ENCODE measurements around the gene ZNF662.

The ZNF662 gene

DNA sequence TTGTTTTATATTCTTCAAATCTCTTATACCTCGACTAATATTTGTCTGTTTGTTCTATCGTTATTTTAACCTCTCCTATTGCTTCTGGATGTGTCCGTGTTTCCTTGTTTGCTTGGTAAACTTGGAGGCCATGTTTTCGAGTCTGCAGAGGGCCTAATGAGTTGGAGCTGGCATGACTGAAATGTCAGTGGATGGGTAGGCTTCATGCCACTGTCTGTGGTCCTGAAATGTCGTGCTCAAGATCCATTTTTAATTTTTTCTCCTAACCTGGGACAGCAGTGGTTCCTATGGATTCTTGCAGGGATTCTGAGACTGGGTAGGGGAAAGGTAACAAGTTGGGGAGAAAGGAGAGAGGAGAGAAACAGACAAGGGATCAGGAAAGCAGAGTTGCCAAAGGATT is 54.3 kb downstream of the ZNF662 start:
- H3K4me3 ChIP-seq (replicated peaks; ENCODE audit: low read depth, low read length), result no peak overlapping the region
- TF ChIP-seq, protein P1, sequence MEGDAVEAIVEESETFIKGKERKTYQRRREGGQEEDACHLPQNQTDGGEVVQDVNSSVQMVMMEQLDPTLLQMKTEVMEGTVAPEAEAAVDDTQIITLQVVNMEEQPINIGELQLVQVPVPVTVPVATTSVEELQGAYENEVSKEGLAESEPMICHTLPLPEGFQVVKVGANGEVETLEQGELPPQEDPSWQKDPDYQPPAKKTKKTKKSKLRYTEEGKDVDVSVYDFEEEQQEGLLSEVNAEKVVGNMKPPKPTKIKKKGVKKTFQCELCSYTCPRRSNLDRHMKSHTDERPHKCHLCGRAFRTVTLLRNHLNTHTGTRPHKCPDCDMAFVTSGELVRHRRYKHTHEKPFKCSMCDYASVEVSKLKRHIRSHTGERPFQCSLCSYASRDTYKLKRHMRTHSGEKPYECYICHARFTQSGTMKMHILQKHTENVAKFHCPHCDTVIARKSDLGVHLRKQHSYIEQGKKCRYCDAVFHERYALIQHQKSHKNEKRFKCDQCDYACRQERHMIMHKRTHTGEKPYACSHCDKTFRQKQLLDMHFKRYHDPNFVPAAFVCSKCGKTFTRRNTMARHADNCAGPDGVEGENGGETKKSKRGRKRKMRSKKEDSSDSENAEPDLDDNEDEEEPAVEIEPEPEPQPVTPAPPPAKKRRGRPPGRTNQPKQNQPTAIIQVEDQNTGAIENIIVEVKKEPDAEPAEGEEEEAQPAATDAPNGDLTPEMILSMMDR (IDR thresholded peaks at IDR 0.05; ENCODE audit: low read length, missing control alignments), result no peak
- peak; percentile 37 for DNase-seq (ENCODE audit: low read depth)

DNA sequence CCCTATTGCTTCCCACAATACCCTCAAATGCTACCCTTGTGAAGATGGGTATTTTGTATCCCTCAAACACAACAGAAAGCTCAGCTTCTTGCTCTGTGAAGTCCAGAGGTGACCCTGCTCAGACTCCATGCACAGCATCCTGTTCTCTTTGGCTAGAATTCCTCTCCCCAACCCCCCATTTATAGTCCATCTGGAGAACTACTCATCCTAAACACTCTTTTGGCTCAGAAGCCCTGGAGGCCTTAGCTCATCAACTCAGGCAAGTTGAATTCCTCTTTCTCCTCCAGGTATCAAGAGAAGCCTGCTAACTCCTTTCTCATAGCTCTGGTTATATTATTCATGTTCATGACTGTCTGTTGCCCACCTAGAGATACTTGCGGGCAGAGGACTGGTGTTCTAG is 54.8 kb downstream of the ZNF662 start:
- no peak for DNase-seq (ENCODE audit: low read depth)
- TF ChIP-seq, protein P1 (IDR thresholded peaks at IDR 0.05; ENCODE audit: low read length, missing control alignments), result no peak
- no peak overlapping the region for H3K4me3 ChIP-seq (replicated peaks; ENCODE audit: low read depth, low read length)

DNA sequence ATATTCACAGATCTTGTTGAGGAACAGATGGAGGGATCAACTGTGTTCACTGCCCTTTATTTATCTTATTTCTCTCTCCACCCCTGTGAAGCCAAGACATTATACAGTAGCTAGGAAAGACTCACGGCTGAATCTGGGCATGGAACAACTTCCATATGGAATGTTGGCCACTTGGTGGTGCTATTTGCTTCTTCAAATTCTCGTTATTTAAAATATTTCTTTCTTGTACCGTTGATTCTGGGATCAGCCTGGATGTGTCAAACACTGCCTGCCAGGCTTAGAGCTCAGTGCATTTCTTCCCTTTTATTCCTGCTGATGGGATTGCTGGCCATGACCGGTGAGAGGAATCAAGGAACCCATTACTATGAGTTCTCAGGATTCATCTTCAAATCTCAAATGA is 55.7 kb downstream of the ZNF662 start:
- no peak overlapping the region for H3K4me3 ChIP-seq (replicated peaks; ENCODE audit: low read depth, low read length)
- TF ChIP-seq, protein P1 (IDR thresholded peaks at IDR 0.05; ENCODE audit: low read length, missing control alignments), result peak; percentile 68
- DNase-seq (ENCODE audit: low read depth), result peak; percentile 77

DNA sequence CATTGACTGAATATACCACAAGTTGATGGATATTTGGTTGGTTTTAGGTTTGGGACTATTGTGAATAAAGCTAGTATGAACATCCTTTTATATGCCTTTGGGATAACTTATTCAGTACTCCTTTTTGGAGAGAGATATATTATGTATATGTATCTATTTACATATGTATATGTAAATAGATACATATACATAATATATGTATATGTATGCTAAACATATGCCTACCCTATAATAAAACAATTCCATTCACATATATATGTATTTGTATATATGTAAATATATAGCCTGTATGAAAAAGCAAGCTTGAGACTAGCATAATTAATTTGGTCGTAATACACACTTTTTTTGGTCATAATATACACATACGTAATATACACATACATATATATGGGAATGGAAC is 57.3 kb downstream of the ZNF662 start:
- TF ChIP-seq, protein P1 (IDR thresholded peaks at IDR 0.05; ENCODE audit: low read length, missing control alignments), result no peak
- no peak for DNase-seq (ENCODE audit: low read depth)

DNA sequence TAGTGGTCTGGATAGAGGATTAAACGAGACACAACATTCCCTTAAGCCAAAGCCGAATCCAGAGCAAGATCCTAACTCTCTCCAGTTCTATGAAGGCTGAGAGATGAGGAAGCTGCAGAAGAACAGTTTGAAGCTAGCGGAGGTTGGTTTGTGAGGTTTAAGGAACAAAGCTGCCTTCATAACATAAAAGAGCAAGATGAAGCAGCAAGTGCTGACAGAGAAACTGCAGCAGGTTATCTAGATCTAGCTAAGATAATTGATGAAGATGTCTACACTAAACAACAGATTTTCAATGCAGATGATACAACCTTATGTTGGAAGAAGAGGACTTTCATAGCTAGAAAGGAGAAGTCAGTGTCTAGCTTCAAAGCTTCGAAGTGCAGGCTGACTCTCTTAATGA is 58.3 kb downstream of the ZNF662 start:
- TF ChIP-seq, protein P1 (IDR thresholded peaks at IDR 0.05; ENCODE audit: low read length, missing control alignments), result no peak
- H3K4me3 ChIP-seq (replicated peaks; ENCODE audit: low read depth, low read length), result no peak overlapping the region
- no peak for DNase-seq (ENCODE audit: low read depth)

More for the DNA sequence above, 57.3 kb downstream of the ZNF662 start:
- H3K4me3 ChIP-seq (replicated peaks; ENCODE audit: low read depth, low read length), result no peak overlapping the region

All from fibroblast of pulmonary artery (primary cell).